Right atrium auricular region (tissue), 2 donors: ENCODE measurements around the gene MATN1. TPM values are rescaled to one million over a fixed set of nuclear protein-coding genes. Genes with fewer than 3 reads are reported as not detected.

ENCODE experiments used
- DNase-seq: peaks from one replicate; pipeline ENCODE4 v3.0.0-alpha.2; 2019; ENCODE audit warnings: low spot score
- H3K27ac ChIP-seq, 2 donors: fragments of 200-600 bp; sonication (generic); 1 replicate in 1 of 2; 2 replicates in 1 of 2; pipeline ENCODE4 v1.5.1; 2016 to 2019
- H3K27me3 ChIP-seq, 2 donors: fragments of 200-600 bp; sonication (generic); one replicate each; pipeline versions ENCODE4 v1.5.1 to v1.6.0; 2017 to 2019
- H3K36me3 ChIP-seq: fragments of 200-600 bp; sonication (generic); one replicate; pipeline ENCODE4 v1.5.1; 2016
- H3K4me1 ChIP-seq, 2 donors: fragments of 200-600 bp; sonication (generic); one replicate each; pipeline versions ENCODE4 v1.5.1 to v1.6.0; 2017 to 2019
- H3K4me3 ChIP-seq, 2 donors: fragments of 200-600 bp; sonication (generic); 1 replicate in 1 of 2; 2 replicates in 1 of 2; pipeline ENCODE4 v1.5.1; 2017 to 2019; ENCODE audit warnings: mild to moderate bottlenecking in 1 of 2, moderate library complexity in 1 of 2
- H3K9me3 ChIP-seq, 2 donors: fragments of 200-600 bp; sonication (generic); one replicate each; pipeline ENCODE4 v1.5.1; 2019
- total RNA-seq, 2 donors: library from RNA; depleted of rRNA; stranded (reverse); fragments of >200 nt; gene quantifications; one replicate each; pipeline ENCODE4 v1.1.0, GENCODE V29; 2016
- TF ChIP-seq, protein P1 (sequence below), 2 donors: fragments of 200-600 bp; sonication (generic); IDR thresholded peaks; one replicate each; pipeline ENCODE4 v1.5.1; 2019; ENCODE audit warnings: antibody characterized with exemption in 2 of 2

MATN1 gene
- total RNA-seq, 2 donors from 2014 or later: not detected

DNA sequence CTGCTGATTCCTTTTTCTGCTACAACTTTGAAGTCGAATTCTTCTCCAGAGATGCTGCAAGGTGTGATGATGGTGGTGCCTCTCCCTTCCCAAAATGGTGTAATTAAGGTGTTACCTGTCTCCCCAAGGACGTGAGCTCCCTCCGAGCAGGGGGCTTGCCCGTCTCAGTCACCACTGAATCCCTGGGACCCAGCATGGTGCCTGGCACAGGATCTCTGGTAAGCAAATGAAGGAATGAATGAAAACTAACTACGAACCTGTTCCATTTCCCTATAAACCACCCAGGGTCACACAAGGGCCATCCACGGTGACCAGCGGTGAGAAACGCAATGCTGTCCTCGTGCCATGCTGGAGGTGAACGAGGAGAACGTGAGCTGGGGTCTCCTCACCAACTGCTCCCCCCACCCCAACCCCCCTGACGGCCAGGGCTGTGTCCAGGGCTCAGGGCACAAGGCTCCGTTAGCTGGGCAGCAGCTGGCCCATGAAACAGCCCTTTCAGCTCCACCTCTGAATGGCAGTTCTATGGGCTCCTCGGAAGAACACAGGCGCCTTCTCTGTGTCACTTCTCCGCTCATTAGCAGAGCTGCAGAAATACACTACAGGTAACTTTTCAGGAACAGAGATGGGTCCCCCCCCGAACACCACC is 2.2 kb upstream of the MATN1 start:
- H3K4me1 ChIP-seq: no peaks in the 10 kb centered on the region
- no peaks in the 10 kb centered on the region for H3K9me3 ChIP-seq
- no peaks in the 10 kb centered on the region for H3K36me3 ChIP-seq
- TF ChIP-seq, protein P1, sequence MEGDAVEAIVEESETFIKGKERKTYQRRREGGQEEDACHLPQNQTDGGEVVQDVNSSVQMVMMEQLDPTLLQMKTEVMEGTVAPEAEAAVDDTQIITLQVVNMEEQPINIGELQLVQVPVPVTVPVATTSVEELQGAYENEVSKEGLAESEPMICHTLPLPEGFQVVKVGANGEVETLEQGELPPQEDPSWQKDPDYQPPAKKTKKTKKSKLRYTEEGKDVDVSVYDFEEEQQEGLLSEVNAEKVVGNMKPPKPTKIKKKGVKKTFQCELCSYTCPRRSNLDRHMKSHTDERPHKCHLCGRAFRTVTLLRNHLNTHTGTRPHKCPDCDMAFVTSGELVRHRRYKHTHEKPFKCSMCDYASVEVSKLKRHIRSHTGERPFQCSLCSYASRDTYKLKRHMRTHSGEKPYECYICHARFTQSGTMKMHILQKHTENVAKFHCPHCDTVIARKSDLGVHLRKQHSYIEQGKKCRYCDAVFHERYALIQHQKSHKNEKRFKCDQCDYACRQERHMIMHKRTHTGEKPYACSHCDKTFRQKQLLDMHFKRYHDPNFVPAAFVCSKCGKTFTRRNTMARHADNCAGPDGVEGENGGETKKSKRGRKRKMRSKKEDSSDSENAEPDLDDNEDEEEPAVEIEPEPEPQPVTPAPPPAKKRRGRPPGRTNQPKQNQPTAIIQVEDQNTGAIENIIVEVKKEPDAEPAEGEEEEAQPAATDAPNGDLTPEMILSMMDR (IDR thresholded peaks at IDR 0.05): no peak
- H3K27ac ChIP-seq: no peak overlapping the region
- DNase-seq: no peak
- H3K4me3 ChIP-seq: no peak overlapping the region
- H3K27me3 ChIP-seq: no peaks in the 10 kb centered on the region

DNA sequence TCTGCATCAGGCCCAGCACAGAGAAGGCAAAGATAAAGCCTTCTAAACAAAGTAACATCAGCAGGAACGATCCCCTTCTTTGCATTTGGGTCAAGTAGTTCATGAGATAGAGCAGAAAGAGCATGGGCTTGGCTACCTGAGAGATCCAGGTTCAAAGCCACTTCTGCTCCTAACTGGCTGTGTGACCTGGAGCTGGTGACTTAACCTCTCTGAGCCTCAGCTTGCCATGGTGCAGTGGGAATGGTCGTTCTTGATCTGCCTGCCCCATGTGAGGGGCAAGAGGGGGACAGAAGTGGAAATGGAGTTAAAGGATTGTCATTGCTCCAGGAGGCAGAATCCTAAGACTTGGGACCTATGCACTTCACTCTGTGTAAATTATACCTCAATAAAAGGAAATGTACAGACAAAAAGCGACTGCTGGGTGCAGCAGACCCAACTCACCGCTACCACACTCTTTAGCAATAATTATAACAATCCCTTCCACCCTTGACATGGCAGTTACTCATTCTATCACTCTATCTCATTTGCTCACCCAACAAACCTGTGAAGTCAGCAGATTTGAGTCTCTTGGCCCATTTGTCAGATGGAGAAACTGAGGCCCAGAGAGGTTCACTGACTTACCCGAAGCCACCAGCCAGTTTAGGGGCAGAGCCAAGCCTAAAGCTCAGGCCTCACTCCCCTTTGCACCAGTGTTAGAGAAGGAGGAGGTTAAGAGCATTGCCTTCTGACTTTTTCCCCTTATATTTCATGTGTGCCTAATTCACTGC is 1.5 kb upstream of the MATN1 start:
- H3K36me3 ChIP-seq: no peaks in the 10 kb centered on the region
- no peaks in the 10 kb centered on the region for H3K4me1 ChIP-seq
- no peaks in the 10 kb centered on the region for H3K27me3 ChIP-seq
- H3K27ac ChIP-seq: no peak overlapping the region
- H3K9me3 ChIP-seq: no peaks in the 10 kb centered on the region
- no peak overlapping the region for H3K4me3 ChIP-seq
- no peak for DNase-seq
- TF ChIP-seq, protein P1 (IDR thresholded peaks at IDR 0.05): no peak

DNA sequence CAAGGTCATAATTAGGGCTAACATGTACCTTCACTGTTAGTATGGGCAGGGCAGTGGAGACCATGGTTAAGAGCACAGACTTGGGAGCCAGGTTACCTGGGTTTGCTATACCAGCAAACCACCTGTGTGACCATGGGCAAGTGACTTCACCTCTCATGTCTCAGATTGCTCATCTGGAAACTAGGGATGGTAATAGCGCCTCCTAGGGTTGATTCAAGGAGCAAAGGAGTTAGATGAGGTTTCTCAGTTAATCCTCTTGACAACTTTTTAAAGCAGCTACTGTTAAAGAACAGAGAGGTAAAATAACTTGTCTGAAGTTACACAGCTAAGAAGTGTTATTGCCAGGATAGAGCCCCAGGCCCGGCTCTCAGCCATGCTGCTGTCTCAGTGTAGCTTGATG is 790 bp upstream of the MATN1 start:
- H3K4me1 ChIP-seq: peaks cover 0 to 5% of the 10 kb centered on the region in 2 donors
- DNase-seq: no peak
- H3K4me3 ChIP-seq: no peak overlapping the region
- no peaks in the 10 kb centered on the region for H3K27me3 ChIP-seq
- no peaks in the 10 kb centered on the region for H3K36me3 ChIP-seq
- H3K27ac ChIP-seq: no peak overlapping the region
- no peaks in the 10 kb centered on the region for H3K9me3 ChIP-seq
- TF ChIP-seq, protein P1 (IDR thresholded peaks at IDR 0.05): no peak

DNA sequence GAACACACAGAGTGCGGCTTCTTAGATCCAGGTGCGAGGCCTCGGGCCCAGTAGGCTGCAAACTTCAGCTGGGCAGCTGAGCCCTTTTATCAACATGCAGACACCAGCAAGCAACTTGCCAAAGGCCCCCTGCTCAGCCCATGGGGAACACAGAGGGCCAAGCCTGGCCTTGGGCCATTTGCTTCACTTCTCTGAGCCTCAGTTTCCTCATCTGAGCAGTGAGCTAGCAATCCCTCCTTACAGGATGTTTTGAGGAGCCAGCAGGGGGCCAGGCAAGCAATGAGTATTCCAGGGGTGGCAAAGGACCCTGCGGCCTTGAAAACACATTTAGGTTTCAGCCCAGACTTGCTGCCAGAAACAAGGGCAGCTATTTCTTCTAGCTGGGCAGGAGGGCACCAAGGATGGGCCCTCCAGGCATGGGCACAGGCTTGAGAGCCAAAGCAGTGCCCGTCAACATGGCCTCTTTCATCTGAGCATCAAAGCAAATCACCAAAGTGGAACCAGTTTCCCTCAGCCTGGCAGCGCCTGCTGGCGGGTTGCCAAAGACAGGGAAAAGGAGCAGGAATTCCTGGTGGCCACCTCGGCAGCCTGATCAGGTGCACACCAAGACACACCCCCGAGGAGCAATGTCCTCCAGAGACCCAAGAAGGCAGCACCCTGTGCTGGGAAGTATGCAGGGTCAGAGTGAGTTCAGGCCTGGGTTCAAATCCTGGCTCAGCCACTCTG is 1.4 kb downstream of the MATN1 start:
- Histone ChIP-seq H3K4me3 (no peak overlapping the region), H3K4me1 (peaks cover 0 to 10% of the 10 kb centered on the region in 2 donors), H3K27ac (no peak overlapping the region), H3K36me3 (no peaks in the 10 kb centered on the region), H3K9me3 (no peaks in the 10 kb centered on the region), H3K27me3 (no peaks in the 10 kb centered on the region)
- no peak for DNase-seq
- TF ChIP-seq, protein P1 (IDR thresholded peaks at IDR 0.05): no peak

DNA sequence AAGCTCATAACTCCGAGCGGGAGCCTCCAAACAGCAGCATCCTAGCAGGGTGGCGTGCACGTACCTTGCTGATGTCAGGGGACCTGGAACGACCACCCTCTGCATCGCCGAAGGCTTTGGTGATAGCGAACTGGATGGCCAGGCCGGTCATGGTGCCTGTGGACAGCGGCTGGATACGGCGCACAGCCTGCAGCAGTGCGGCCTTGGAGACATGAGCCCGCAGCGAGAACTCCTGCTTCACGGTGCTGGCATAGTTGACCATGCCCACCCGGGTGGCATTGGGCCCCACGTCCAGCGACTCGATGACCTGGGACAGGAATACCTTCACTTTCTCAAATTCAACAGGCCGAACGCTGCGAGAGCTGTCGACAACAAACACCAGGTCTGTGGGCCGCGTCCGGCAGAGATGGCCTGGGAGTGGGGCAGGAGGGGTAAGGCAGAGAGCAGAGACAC is 2.0 kb downstream of the MATN1 start:
- Histone ChIP-seq H3K4me3 (no peak overlapping the region), H3K4me1 (peaks cover 0 to 10% of the 10 kb centered on the region in 2 donors), H3K27me3 (no peaks in the 10 kb centered on the region), H3K9me3 (no peaks in the 10 kb centered on the region), H3K27ac (no peak overlapping the region), H3K36me3 (no peaks in the 10 kb centered on the region)
- TF ChIP-seq, protein P1 (IDR thresholded peaks at IDR 0.05): no peak
- DNase-seq: no peak
